ENCODE data around the gene ONECUT1. TPM values are rescaled to one million over a fixed set of nuclear protein-coding genes. Genes with fewer than 3 reads are reported as not detected.

The ONECUT1 gene
- total RNA-seq, 1 donor from 2014 or later = not detected

DNA sequence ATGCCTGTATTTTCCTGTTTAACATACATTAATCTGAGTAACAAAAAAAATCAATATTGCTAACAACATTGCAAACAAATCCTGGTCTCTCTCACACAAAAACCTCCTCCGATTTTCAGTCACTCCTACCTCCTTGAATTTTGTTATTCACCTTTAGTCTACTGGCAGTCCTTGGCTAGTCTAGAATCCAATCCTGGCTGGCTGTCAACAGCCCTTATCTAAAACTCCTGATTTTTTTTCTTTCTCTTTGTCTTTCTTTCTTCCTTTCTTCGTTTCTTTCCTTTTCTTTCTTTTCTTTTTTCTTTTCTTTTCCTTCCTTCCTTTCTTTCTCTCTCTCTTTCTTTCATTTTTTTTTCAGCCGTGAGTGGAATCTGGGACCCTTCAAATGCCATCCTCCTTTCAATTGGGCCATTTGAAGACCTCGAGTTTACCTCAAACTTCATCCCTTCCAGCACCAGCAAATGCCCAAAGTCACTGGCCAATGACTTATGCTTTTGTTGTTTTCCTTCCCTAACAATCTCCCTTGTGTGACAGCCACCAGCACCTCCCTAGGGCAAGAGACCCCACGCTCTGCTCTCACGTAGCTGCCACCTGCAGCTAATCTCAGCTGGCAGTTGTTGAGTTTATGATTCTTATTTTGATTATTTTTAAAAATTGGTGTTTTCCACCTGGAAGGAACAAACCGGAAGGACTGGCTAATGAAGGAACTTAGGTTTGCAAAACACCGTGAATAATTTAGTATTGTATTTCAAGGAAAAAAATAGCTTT is 6.8 kb upstream of the ONECUT1 start:
- no peak for DNase-seq

DNA sequence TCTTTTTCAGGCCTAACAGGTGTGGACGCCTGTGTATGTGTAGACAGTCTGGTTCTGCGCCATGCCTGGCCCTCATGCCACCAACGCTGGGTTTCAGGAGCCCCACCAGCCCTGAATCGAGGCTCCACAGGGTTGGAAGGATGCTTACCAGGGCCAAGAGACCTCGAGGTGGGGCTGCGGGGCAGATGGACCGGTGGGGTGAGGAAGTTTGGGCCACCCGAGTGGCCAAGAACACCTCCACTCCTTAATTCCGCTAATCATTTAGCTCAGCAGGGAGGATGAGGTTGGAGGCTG is 6.0 kb upstream of the ONECUT1 start:
- DNase-seq = no peak

DNA sequence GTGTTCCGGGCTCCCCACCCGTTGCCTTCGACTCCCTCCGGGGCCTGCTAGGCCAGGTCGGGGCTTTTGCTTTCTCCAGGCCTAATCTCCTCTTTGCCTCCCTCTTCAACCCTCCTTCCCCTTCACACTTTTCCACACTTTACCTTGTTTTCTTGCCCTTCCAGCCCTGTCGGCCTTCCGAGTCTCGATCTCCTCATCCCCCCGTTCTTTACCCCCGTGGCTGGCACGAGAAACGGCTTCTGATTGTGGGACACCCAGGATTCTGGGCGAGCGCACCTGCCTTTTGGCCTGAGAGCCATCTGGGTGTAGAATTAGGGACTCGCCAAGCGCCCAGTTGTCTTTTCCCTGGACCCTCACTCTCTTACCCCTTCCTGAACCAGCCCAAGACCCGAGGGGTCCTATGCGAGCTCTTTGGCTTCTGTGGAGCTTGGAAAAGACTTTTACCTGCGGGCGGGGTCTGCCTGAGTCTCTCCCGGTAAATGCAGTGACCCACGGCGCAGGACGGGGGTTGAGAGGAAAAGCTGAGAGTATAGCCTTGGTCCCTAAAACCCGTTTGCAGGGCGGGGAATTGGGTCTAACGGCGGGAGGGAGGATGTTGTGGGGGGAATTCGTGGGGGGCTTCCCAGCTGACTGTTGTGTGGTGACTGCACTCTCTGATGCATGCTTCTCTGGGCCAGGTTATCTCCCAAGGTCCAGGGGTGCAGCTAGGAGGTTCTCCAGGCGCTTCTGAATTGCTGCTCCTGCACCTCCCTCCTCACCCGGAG is 5.5 kb upstream of the ONECUT1 start:
- DNase-seq = no peak

DNA sequence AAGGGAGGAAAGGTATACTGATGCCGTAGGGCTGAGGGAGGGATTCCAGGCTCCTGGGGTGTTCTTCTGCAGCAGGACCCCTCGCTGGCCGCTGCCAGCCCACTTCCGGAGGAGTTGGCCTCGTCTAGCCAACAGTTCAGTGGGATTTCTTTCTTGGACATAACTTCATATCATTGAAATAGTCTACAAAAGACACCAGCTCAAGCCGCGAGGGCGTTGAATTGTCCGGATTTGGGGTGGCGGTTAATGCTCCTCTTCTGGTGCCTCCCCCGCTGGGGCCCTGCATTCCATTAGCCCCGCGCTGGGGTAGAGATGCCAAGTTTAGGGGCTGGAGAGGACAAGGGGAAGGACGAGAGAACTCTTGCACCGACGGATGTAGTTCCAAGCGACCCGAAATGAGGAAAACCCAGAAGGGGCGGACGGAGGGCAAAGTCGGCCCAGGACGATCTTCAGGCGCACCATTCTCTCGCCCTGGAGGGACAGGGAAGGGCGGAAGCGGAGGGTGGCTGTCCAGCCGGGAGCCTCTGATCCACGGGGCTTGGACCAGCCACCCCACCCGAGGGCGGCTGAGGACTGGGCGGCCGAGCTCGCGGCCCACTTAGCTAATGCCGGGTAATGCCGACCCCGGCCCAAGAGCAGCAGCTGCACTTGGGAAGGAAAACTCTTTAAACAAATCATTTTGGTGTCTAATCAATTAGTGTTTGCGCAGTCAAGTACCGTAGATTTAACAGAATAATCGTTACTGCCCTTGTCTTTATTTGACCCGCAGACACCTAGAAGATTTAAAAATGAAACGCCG is 4.7 kb upstream of the ONECUT1 start:
- DNase-seq = no peak

DNA sequence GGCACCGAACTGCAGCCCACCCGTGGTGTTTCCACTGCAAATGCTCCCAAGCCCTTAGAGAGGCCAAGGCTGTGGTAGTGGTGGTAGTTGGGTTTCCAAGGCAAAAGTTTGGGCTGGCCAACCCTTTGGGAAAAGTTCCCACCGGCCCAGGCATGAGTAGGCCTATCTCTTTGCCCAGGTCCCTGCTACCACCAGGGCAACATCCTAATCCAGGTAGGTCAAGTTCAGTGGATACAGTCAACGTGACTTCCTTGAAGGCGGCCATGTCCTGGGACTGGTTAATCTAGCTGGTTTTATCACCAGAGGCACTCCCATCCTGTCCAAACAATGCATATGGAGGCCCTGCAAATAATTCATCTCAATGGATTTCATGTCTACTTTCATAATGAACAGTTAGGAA is 1.6 kb upstream of the ONECUT1 start:
- no peak for DNase-seq

DNA sequence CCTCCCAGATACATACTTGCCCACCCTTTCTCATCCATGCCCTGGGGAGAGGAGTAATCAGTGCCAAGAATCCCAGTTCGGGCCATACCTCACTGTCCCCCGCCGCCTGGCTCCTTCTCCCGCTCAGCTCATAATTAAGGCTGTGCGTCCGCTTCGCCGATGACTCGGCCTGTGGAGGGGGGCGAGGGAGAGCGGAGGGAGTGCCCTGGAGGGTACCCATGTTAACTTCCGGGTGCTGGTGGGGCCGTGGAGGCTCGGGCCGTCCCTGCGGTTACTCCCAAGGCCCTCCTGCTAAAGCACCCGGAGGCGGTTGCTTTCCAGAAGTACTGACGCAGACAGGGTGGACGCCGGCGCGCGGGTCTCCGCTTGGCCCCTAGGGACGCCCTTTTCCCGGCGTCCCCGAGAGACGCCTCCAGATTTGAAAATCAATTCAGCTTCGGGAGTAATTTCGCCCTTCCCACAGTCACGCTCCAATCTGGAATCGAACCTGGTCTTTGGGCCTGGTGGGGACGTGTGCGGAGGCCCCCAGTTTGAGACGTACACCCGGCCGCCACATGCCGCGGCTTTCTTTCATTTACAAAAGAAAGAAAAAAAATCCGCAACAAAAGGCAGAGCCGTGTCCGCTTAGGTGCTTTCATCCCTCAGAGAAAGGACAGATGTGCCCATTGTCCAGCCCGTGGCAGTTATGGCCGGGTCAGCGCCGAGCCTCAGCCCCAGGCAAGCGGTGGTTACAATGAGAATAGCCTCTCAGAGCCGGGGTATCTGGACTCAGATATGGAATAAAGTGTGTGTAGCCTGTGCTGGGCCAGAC is 1.0 kb upstream of the ONECUT1 start:
- DNase-seq = no peak

DNA sequence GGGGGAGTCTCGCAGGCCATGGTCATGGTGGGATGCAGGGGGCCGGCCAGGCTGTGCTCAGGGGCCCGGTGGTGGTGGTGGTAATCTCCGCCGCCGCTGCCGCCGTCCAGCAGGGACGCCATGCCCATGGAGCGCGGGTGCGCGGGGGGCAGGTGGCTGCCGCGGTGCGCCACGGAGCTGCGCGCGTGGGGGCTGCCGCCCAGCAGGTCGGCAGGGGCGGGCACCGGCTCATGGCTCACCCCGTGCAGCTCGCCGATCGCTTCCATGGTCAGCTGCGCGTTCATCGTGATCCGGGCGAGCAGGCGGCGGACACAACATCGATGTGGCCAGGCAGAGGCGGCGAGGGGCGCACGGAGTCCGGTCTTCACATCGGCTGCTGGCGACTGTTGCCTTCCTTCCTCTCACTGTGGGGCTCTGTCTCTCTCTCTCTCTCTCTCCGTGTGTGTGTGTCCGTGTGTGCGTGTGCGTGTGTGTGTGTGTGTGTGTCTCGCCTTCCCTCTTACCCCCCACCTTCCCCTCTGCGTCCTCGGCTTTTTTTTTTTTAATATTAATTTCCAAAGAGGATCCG is 451 bp downstream of the ONECUT1 start:
- DNase-seq = no peak

DNA sequence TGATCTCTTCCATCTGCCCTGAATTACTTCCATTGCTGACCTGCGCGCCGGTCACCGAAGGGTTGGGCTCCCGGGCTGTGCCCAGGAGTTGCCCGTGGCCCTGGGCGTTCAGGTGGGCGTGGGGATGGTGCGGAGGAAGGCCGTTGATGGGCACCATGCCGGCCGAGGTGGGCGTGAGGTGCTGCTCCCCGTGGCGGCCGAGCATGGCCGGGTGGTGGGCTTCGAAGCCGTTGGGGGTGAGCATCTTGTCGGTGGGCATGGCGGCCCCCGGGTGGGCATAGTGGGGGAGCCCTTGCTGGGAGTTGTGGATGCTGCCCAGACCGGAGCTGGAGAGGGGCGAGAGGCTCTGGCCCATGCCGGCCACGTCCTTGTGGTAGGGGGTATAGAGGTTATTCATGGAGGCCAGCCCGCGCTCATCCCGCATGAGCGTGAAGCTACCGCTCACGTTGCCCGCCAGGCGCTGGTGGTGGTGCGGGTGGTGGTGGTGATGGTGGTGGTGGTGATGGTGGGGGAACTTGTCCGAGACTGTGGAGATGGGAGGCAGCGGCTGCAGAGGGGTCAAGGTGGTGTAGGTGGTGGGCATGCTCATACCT is 1.0 kb downstream of the ONECUT1 start:
- no peak for DNase-seq

DNA sequence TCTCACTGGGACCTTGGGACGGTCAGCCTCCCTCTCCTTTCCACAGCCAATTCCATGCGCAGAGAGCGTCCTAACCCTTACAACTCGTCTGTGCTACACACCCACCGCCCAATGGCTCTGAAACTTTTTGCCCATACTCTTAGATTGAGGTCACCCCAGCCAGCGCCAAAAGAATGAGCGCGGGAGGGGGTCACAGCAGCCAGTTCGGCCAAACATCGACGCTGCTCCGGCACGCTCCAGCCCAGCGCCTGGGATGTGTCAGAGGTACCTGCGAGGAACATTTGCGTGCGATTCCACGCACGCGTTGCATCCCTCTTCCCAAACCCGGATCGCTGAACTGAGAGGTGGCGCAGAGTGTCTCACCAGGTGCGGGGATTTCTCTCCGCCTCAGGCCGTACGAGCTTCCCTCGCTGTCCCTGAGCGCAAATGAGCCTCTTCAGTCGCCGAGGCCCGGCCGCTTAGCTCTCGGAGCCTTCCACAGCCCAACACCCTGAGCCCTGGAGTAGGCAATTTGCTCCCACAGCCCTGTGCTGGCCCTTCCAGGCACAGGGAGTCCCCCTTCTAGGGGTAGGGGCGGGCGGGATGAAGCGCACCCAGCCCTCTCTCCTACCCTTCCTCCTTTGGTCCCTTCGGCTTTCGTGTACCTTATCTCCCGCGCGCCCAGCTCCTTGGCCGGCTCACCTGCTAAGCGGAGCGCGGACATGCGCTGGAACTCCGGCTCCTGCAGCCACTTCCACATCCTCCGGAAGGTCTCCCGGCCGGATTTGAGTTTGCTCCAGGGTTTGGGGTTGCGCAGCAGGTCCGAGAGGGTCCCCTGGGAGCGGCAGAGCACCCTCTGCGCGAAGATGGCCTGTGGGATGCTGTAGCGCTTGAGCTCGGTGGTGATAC is 1.8 kb downstream of the ONECUT1 start:
- DNase-seq = no peak

DNA sequence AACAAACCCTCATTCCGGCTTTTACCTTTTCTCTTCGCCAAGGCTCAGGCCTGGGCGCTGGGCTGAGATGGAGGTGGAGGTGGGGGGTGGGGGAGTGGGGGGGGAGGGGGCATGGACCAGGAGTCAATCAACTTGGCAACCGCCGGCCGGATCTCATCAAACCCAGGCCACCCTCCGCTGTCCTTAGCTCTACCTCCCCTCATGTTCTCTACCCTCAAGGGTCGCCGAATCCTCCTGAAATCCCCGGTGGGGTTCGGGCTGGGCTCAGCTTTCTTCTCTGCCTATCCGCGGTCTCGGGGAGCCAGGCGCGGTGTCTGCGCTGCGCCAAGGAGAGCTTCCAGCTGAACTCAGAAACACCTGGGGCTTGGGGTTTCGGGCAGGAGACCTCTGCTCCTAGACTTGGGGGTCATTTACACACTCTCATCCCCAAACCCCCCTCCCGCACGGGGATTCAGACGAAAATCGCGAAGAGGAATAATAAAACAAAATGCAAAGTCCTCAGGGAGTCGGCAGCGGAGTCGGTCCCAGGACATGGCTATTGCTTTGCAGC is 2.5 kb downstream of the ONECUT1 start:
- DNase-seq = no peak

DNA sequence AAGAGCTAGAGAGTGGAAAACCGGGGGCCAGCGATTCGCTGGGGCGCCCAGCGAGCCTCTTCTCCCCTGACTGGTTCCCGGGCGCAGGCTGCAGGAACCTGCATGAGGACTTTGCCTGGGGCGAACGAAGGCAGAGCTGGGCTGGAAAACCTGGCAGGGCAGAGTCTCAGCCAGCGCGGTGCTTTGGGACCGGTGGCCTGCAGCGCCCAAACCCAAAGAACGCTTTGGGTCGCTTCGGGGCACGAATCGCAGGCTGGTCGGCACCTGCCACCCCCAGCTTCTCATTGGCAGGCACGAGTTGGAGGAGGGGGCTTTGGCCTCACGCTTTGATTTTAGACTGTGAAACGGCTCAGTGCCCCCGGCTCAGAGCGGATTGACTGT is 3.0 kb downstream of the ONECUT1 start:
- DNase-seq = no peak

DNA sequence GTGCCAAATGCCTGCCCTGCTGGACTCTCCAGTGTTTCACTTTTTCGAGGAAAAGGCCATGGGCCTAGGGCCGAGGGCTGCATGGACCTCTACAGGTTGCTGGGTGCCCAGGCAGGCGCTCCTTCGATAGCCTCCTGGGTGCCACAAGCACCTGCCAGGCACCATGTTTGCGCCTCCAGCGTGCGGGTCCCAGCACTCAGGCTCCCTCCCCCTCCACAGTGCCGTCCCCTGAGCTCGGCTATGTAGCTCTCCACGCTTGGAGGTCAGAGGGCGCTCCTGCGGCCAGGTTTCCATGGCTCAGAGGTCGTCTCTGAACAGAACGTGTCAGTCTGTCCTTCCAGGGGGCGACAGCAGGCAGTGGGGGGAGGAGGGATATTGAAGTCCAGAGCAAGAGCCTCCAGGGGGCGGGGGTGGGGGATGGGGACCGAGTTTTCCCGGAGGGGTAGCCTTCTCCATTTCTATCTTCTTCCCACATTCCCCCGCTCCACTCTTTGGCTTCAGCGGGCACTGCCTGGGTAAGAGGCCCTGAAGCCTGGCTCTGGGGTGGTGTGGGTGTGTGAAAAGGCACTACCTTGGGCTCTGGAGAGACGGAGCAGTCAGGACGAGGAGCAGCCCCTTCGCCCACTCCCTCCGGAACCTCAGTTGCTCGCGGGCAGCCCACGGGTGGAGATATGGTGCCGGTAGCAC is 3.6 kb downstream of the ONECUT1 start:
- DNase-seq = no peak

DNA sequence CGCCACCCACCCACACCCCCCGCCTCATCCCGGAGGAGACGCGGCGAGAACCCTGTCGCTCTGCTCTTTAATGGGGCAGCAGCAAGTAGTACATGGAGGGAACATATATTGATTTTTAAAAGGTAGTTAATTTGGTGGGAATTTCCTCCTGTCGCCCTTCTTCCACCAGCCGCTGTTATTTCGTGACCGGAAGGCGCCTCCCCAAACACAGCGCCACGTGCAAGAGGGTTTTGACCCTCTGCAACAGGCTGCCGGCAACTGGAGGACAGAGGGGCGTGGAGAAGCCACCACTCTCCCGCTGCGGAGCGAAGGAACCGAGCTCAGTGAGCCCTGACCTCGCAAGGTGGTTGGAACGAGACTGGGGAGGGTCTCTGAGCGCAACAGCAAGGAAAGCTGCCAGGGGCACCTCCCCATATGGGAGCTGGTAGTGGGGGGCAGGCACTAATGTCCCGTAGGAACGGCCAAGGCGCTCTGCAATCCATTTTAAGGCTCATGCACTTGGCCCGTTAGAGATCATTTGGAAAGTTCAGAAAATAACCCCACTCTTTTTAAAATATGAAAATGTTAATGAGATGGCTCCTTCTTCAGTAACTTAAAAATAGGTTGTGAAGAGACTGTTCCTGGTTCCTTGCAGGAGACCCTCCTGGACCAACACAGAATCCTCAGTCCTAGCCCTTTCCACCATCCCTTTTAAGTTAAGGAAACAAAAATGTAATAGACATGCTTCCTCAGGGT is 4.3 kb downstream of the ONECUT1 start:
- DNase-seq = no peak

DNA sequence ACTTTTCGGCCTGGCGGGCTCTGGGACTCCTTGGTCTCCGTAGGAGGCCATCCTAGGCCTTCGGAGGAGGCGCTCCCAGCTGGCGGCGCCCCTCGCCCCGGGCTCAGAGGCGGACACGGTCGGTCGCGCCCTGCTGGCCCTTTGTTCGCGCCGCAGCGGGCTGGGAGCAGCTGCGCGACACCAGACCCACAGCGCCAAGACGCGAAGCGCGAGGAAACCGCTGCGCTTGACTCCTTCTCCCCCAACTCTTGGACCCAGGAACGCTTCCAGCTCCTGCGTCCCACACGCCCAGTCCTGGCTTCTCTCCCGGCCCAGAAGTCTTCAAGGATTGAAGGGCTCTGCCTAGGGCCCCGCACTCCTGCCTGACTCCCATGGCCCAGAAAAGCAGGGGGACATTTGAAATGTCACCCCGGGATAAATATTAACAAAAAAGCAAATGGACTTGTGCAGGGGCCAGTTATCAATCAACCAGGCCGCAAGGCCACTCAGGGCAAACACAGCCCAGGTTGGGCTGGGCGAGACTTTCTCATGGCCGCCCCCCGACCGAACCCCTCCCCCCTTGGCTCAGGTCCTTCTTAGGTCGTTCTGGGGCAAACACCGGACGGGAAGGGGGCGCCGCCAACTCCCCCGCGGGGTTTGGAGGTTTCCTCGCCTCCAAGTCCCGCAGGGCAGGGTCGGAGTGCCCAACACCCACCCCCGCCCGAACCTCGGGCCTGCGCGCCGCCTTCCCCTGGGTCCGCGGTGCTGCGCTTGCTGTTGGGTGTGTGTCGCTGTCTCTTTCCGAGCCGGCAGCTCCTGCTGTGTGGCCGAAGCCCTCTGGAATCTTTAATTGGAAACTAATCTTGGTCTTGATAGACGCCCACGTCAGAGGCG is 5.1 kb downstream of the ONECUT1 start:
- no peak for DNase-seq

DNA sequence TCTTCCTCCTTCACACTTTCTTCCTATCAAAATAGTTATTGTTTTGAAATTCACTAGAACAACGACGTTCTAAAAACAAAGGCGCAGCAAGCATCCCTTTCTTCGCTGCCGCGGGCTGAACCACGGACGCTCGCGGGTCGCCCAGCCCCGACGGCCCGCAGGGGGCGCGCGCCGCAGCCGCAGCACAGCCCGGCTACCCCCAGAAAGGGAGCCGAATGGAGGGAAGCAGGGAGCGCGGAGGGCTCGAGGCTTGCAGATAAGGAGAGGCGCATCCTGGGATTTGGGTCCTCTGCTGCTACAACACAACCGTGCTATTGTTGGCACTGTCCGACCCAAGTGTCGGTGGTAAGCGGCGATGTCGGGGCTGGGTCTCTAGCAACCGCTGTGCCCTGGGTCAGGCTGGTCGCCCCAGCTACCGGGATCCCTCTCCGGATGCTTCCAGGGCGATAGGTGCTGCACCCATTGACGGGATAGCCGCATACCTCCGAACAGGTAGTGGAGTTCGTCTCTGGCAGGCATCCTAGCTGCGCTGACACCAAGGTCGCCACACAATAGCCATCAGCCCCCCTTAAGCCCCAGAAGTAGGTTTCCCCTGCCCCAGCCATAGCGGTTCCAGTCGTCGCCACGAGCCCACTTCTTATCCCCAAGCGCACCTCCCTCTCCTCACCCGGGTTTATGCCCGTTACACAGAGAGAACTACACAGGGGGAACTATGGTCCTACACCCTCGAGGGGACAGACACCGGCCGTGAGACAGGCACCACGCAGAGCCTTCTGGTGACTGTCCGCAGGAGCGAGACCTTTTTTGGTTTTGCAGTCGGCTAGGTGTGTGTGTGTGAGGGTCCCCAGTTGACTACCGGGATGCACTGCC is 6.0 kb downstream of the ONECUT1 start:
- no peak for DNase-seq

DNA sequence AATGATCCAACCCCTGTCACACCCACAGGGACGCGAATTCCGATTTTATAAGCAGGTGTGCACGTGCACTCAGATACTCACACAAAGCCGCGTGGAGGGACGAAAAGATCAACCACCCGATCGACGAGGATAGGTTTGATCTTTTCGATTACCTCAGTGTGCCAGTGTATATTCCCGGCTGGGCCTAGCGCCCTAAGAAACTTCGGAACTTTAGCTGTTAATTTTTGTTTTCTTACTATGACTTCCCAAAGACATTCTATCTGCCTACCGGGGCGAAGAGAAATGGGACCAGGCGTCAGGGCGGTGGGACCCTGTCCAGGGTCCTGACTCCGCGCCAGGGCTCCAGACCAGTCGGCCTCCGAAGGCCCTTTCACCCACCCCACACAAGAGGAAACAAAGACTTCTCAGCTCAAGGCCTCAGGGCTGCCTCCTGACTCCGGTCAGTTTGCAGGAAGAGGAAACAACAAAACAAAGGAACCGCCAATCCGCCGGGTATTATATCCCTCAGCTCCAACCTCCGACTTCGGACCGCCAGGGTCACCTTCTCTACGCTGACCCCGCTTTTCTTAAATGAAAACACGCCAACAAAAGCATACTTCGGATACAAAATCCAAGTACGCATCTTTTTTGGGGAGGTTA is 6.8 kb downstream of the ONECUT1 start:
- peak; percentile 41 for DNase-seq
